GM12878 (cell line): ENCODE data around the gene CMTM2. TPM values are rescaled to one million over a fixed set of nuclear protein-coding genes. Genes with fewer than 3 reads are reported as not detected.

Experiments used
- ATAC-seq: fragments of 200-7000 bp; cut with Tn5 transposase; 3 replicates; pipeline ENCODE4 v1.9.1; 2020; ENCODE audit warnings: mild to moderate bottlenecking, moderate library complexity
- BruUV-seq: library from RNA; stranded (reverse); fragments of 400-500 nt; replicated peaks from 2 replicates; lab custom pipeline; 2021; lab: Mats Ljungman, UMichigan
- CTCF ChIA-PET: fragments of 300-600 bp; sonication (Branson Sonifier 250); formaldehyde crosslinking; extraction: SDS; loops from one replicate; lab custom pipeline; 2021; ENCODE audit warnings: inconsistent platforms; lab: Yijun Ruan, JAX
- POLR2A ChIA-PET: fragments of 350-600 bp; formaldehyde crosslinking; extraction: SDS; loops from one replicate; lab custom pipeline; 2021; ENCODE audit warnings: inconsistent platforms; lab: Charles Lee
- RAD21 ChIA-PET: fragments of 300-600 bp; sonication (Branson Sonifier 250); formaldehyde crosslinking; loops from one replicate; lab custom pipeline; 2023; ENCODE audit warnings: antibody characterized with exemption; ENCODE audit not compliant: unreplicated experiment; lab: Charles Lee
- SMC1A ChIA-PET: fragments of 300-600 bp; sonication (Branson Sonifier 250); formaldehyde crosslinking; loops from one replicate; lab custom pipeline; 2023; ENCODE audit not compliant: unreplicated experiment, uncharacterized antibody; lab: Charles Lee
- DNase-seq: peaks from one replicate; pipeline ENCODE4 v3.0.0-alpha.2; 2011; ENCODE audit warnings: low read depth, low spot score
- FAIRE-seq: peaks from 3 replicates; lab custom pipeline; 2011; peaks lifted over from hg19 to GRCh38; lab: Jason Lieb, UNC
- H2AFZ ChIP-seq: 2 replicates; pipeline ENCODE4 v1.6.0; 2011; ENCODE audit warnings: low read depth, low read length, control low read depth; ENCODE audit not compliant: control insufficient read depth
- H3K27ac ChIP-seq: 2 replicates; pipeline ENCODE4 v1.5.1; 2011; ENCODE audit warnings: control low read depth; ENCODE audit not compliant: control insufficient read depth, insufficient read depth
- H3K27me3 ChIP-seq, 2 experiments: replicated peaks in 1 of 2; 2 replicates each; pipeline versions ENCODE4 v1.6.0 to v1.6.1; 2011; ENCODE audit warnings: low read length in 1 of 2; ENCODE audit not compliant: control insufficient read depth in 2 of 2, insufficient read depth in 2 of 2
- H3K36me3 ChIP-seq, 2 experiments: 2 replicates each; pipeline ENCODE4 v1.5.1; 2011; ENCODE audit warnings: low read length in 1 of 2; ENCODE audit not compliant: control insufficient read depth in 2 of 2, insufficient read depth in 2 of 2
- H3K4me1 ChIP-seq: 2 replicates; pipeline ENCODE4 v1.6.1; 2011; ENCODE audit warnings: mild to moderate bottlenecking, low read length, moderate library complexity, mixed read lengths; ENCODE audit not compliant: control insufficient read depth, insufficient read depth
- H3K4me2 ChIP-seq: 2 replicates; pipeline ENCODE4 v1.6.0; 2011; ENCODE audit warnings: control low read depth; ENCODE audit not compliant: control insufficient read depth, insufficient read depth
- H3K4me3 ChIP-seq: fragments of 200-600 bp; sonication (generic); 2 replicates; pipeline ENCODE4 v1.5.1; 2016
- H3K79me2 ChIP-seq: 2 replicates; pipeline ENCODE4 v1.6.0; 2011; ENCODE audit warnings: low read length; ENCODE audit not compliant: control insufficient read depth, insufficient read depth
- H3K9ac ChIP-seq: 2 replicates; pipeline ENCODE4 v1.8.0; 2011; ENCODE audit warnings: low read length, control low read depth, mixed read lengths; ENCODE audit not compliant: control insufficient read depth, insufficient read depth
- H3K9me3 ChIP-seq: replicated peaks from 3 replicates; pipeline ENCODE4 v1.5.1; 2011; ENCODE audit warnings: mild to moderate bottlenecking, low read length; ENCODE audit not compliant: control insufficient read depth, insufficient read depth
- H4K20me1 ChIP-seq: 2 replicates; pipeline ENCODE4 v1.6.0; 2011; ENCODE audit not compliant: control insufficient read depth, insufficient read depth
- CBFB ChIP-seq: IDR thresholded peaks from 2 replicates; pipeline ENCODE4 v1.6.1; 2016; ENCODE audit warnings: antibody characterized with exemption, low read depth
- EED ChIP-seq: sonication (generic); IDR thresholded peaks from 2 replicates; pipeline ENCODE4 v1.6.1; 2016; ENCODE audit warnings: antibody characterized with exemption, low read depth
- KDM1A ChIP-seq: fragments of 200-600 bp; sonication (generic); IDR thresholded peaks from 2 replicates; pipeline ENCODE4 v1.6.1; 2016; ENCODE audit warnings: borderline replicate concordance
- MEF2B ChIP-seq: fragments of 450-650 bp; IDR thresholded peaks from 2 replicates; pipeline ENCODE4 v1.6.1; 2018; ENCODE audit warnings: mild to moderate bottlenecking, moderate library complexity; ENCODE audit not compliant: partially characterized antibody, poor library complexity, severe bottlenecking
- MTA3 ChIP-seq: IDR thresholded peaks from 2 replicates; pipeline ENCODE4 v1.6.1; 2012; ENCODE audit warnings: low read length, inconsistent platforms, borderline replicate concordance
- NRF1 ChIP-seq: conservative IDR thresholded peaks from 2 replicates; pipeline ENCODE4 v1.6.1; 2011; ENCODE audit warnings: mild to moderate bottlenecking, low read depth, low read length, improper control_type of control experiment
- POLR2A ChIP-seq: IDR thresholded peaks from 2 replicates; pipeline ENCODE4 v1.6.1; 2011; ENCODE audit warnings: low read depth, mild to moderate bottlenecking, low read length
- WGBS: methylation state at CpG from one replicate; pipeline ENCODE4 v1.1.6; 2016; ENCODE audit warnings: low lambda C conversion rate; ENCODE audit not compliant: insufficient replicate concordance, insufficient coverage; ENCODE audit errors: missing lambda C conversion rate; 5-methylcytosine and 5-hydroxymethylcytosine counted together
- in situ Hi-C: fragments of 300-500 bp; cut with MboI; formaldehyde crosslinking; loops from 9 replicates; pipeline ENCODE4 v1.14.3; 2018; ENCODE audit warnings: mixed read lengths
- intact Hi-C: fragments of 100-400 bp; cut with micrococcal nuclease; formaldehyde crosslinking; loops from one replicate; pipeline ENCODE4 v1.14.2; 2022; ENCODE audit not compliant: unreplicated experiment
- polyA plus RNA-seq, 11 experiments: library from polyadenylated mRNA; depleted of rRNA in 4 of 11; unstranded in 6 of 11; stranded (reverse) in 5 of 11; fragments of >200 nt; fragmentation: Nextera tagmentation in 4 of 11; fragmentation: Illumina TruSeq in 1 of 11; extraction: Ambion mirVana in 4 of 11; extraction: Trizol in 1 of 11; gene quantifications; 1 replicate in 1 of 11; 2 replicates in 10 of 11; pipeline versions ENCODE4 v1.2.1 to v1.2.3, GENCODE V29; 2011 to 2016; ENCODE audit warnings: inconsistent platforms in 2 of 11, missing spikeins in 2 of 11, low read depth in 1 of 11
- total RNA-seq, 4 experiments: library from RNA; depleted of rRNA in 3 of 4; stranded (reverse); fragments of >200 nt in 3 of 4; fragmentation: Illumina TruSeq in 1 of 4; extraction: Trizol in 1 of 4; gene quantifications; 2 replicates each; pipeline versions ENCODE4 v1.2.1 to v1.2.3, GENCODE V29; 2013 to 2021
- TF ChIP-seq, protein P1 (sequence below): fragments of 450-650 bp; formaldehyde crosslinking; IDR thresholded peaks from 2 replicates; pipeline ENCODE4 v1.4.0; 2020; ENCODE audit warnings: mild to moderate bottlenecking, moderate library complexity
- TF ChIP-seq, protein P2 (sequence below): IDR thresholded peaks from 2 replicates; pipeline ENCODE4 v1.6.1; 2012; ENCODE audit warnings: low read length, inconsistent platforms

CMTM2 gene
- total and polyA plus RNA-seq, 10 of the 15 experiments (the other 5 are each of a cell fraction or from before 2014, with no cell fraction given) = 0.26 to 0.34 TPM; not detected in 8

DNA sequence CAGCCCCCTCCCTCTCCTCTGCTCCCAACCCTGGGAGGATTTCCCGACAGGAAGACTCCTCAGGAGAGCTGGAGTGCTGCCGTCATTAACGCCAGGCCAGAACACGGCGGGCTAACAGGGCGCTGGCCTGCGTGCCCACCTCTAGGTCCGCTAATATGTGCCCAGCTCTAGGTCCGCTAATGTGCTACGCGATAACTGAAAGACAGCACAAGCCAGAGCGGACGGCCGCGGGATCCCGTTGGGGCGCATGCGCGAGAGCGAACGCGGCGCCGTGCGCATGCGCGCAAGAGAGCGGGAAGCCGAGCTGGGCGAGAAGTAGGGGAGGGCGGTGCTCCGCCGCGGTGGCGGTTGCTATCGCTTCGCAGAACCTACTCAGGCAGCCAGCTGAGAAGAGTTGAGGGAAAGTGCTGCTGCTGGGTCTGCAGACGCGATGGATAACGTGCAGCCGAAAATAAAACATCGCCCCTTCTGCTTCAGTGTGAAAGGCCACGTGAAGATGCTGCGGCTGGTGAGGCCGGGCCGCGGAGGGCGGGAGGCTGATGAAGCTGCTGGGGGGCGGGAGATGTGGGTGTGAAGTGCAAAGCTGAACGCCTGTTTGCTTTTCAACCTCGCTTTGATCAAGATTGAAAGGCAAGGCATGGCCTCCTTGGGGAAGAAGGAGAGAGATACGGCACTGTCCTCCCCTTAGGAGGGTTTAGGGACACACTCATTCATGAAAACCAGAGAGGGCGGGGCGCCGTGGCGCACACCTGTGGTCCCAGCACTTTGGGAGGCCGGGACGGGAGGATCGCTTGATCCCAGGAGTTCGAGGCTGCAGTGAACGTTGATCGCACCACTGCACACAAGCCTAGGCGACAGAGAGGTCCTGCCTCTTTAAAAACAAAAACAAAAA is 26.7 kb upstream of the CMTM2 start, which contains the start of gene CKLF (continued):
- TF ChIP-seq POLR2A (peak; percentile 95), EED (peak; percentile 54; the same call in 1 of the 2 replicates), NRF1 (peak; percentile 99), CBFB (no peak)

DNA sequence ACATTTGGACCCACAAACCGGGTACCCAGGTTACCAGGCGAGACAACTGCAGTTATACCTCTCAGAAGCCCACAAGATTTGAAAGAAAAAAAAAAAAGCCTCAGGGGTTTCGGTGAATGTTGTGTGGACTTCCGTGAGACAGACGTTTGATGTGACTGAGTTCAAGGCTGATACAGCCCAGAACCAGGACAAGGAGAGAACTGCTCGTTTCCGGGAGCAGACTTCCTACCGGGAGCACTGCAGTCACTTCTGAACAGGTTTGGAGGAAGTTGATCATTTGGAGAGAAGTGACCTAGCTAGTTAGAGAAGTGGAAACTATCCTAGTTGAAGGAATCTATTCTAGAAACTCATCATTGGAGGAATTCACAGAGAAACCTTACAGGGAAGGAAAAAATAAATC is 26.0 kb upstream of the CMTM2 start:
- RAD21 ChIA-PET = interaction anchor here (1.4 to 2.9 kb wide), 3 partner anchors 9 to 145 kb away, joined by 3 to 10 read pairs (median 3); no protein-coding TSS in a partner anchor

More for the DNA sequence above, 26.0 kb upstream of the CMTM2 start:
- no peak overlapping the region for H3K27ac ChIP-seq
- peak overlapping the region; percentile 63; the same call in 1 of the 2 replicates for H3K9ac ChIP-seq
- H3K4me2 ChIP-seq = peak overlapping the region; percentile 86
- peaks cover 23% of the 10 kb centered on the region for H3K4me1 ChIP-seq
- ChIA-PET CTCF (interaction anchor here (0.6 to 4.9 kb wide), 9 partner anchors 10 to 73 kb away, joined by 3 to 35 read pairs (median 4); no protein-coding TSS in a partner anchor), POLR2A (interaction anchor here (1.2 to 4.9 kb wide), 3 partner anchors 10 to 31 kb away, joined by 5 to 24 read pairs (median 21); no protein-coding TSS in a partner anchor), SMC1A (interaction anchor here (1.1 to 9.9 kb wide), 12 partner anchors 9 to 77 kb away, joined by 4 to 86 read pairs (median 6); partner anchors contain the start of genes CMTM2 and CMTM3)
- in situ Hi-C loops = no loop called here
- H3K79me2 ChIP-seq = peaks cover 4% of the 10 kb centered on the region; the same call in 1 of the 2 replicates
- H3K9me3 ChIP-seq = no peaks in the 10 kb centered on the region; the same call in 1 of the 3 replicates
- no peaks in the 10 kb centered on the region for H3K27me3 ChIP-seq
- H2AFZ ChIP-seq = no peak overlapping the region
- 1% methylated on average over 8 of the region's 8 CpGs for WGBS
- no peak for ATAC-seq
- peak overlapping the region; percentile 61; the same call in 1 of the 2 replicates for H3K4me3 ChIP-seq
- H4K20me1 ChIP-seq = no peaks in the 10 kb centered on the region; the same call in 1 of the 2 replicates
- no TSS peak for BruUV-seq
- no peak for DNase-seq
- no peak for FAIRE-seq
- intact Hi-C loops = loop anchor here (5.0 kb wide), 1 partner anchor 54 kb away; no protein-coding TSS in a partner anchor
- TF ChIP-seq MEF2B (no peak), MTA3 (no peak), KDM1A (no peak)
- TF ChIP-seq, protein P1, sequence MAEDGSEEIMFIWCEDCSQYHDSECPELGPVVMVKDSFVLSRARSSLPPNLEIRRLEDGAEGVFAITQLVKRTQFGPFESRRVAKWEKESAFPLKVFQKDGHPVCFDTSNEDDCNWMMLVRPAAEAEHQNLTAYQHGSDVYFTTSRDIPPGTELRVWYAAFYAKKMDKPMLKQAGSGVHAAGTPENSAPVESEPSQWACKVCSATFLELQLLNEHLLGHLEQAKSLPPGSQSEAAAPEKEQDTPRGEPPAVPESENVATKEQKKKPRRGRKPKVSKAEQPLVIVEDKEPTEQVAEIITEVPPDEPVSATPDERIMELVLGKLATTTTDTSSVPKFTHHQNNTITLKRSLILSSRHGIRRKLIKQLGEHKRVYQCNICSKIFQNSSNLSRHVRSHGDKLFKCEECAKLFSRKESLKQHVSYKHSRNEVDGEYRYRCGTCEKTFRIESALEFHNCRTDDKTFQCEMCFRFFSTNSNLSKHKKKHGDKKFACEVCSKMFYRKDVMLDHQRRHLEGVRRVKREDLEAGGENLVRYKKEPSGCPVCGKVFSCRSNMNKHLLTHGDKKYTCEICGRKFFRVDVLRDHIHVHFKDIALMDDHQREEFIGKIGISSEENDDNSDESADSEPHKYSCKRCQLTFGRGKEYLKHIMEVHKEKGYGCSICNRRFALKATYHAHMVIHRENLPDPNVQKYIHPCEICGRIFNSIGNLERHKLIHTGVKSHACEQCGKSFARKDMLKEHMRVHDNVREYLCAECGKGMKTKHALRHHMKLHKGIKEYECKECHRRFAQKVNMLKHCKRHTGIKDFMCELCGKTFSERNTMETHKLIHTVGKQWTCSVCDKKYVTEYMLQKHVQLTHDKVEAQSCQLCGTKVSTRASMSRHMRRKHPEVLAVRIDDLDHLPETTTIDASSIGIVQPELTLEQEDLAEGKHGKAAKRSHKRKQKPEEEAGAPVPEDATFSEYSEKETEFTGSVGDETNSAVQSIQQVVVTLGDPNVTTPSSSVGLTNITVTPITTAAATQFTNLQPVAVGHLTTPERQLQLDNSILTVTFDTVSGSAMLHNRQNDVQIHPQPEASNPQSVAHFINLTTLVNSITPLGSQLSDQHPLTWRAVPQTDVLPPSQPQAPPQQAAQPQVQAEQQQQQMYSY (CRISPR knock-in tag) = no peak
- TF ChIP-seq, protein P2, sequence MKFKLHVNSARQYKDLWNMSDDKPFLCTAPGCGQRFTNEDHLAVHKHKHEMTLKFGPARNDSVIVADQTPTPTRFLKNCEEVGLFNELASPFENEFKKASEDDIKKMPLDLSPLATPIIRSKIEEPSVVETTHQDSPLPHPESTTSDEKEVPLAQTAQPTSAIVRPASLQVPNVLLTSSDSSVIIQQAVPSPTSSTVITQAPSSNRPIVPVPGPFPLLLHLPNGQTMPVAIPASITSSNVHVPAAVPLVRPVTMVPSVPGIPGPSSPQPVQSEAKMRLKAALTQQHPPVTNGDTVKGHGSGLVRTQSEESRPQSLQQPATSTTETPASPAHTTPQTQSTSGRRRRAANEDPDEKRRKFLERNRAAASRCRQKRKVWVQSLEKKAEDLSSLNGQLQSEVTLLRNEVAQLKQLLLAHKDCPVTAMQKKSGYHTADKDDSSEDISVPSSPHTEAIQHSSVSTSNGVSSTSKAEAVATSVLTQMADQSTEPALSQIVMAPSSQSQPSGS = no peak
- no peaks in the 10 kb centered on the region; a peak in 1 of 4 replicates for H3K36me3 ChIP-seq
